ENCODE results near the gene IL10.
A peak's percentile ranks its signal among the peaks of the same experiment; 100 is the strongest.

Gene IL10

GRCh38 chr1:206734499-206735142 is 37.7 kb downstream of the IL10 start:
- peak; percentile 77 for DNase-seq (ENCODE audit: low spot score)

GRCh38 chr1:206732992-206733391 is 39.3 kb downstream of the IL10 start:
- no peak for DNase-seq (ENCODE audit: low spot score)

- no peak for DNase-seq (ENCODE audit: low spot score)
Measured at GRCh38 chr1:206732508-206732907, 39.8 kb downstream of the IL10 start.

- no peak for DNase-seq (ENCODE audit: low spot score)
Measured at GRCh38 chr1:206729507-206729906, 42.8 kb downstream of the IL10 start.

GRCh38 chr1:206729050-206729449 is 43.2 kb downstream of the IL10 start:
- DNase-seq (ENCODE audit: low spot score): no peak

GRCh38 chr1:206728697-206728987 is 43.7 kb downstream of the IL10 start:
- DNase-seq (ENCODE audit: low spot score): no peak

GRCh38 chr1:206727981-206728696 is 44.2 kb downstream of the IL10 start:
- no peak for DNase-seq (ENCODE audit: low spot score)

- peak; percentile 62 for DNase-seq (ENCODE audit: low spot score)
Measured at GRCh38 chr1:206725109-206725963, 47.0 kb downstream of the IL10 start.

GRCh38 chr1:206723805-206724472 is 48.4 kb downstream of the IL10 start:
- peak; percentile 65 for DNase-seq (ENCODE audit: low spot score)

- DNase-seq (ENCODE audit: low spot score): no peak
Measured at GRCh38 chr1:206723462-206723804, 48.9 kb downstream of the IL10 start.

GRCh38 chr1:206722751-206723461 is 49.4 kb downstream of the IL10 start:
- DNase-seq (ENCODE audit: low spot score): no peak

- no peak for DNase-seq (ENCODE audit: low spot score)
Measured at GRCh38 chr1:206721454-206721853, 50.8 kb downstream of the IL10 start.

- no peak for DNase-seq (ENCODE audit: low spot score)
Measured at GRCh38 chr1:206719169-206719839, 53.0 kb downstream of the IL10 start.

- no peak for DNase-seq (ENCODE audit: low spot score)
Measured at GRCh38 chr1:206717674-206717989, 54.7 kb downstream of the IL10 start.
